RWPE2 (cell line): ENCODE data around the gene CPD.

Experiments
- ATAC-seq: fragments of 200-7000 bp; cut with Tn5 transposase; 3 replicates; pipeline ENCODE4 v1.9.1; 2021; ENCODE audit warnings: low read depth
- DNase-seq: peaks from one replicate; pipeline ENCODE4 v3.0.0-alpha.2; 2020; ENCODE audit warnings: low spot score
- H3K27ac ChIP-seq: fragments of 450-650 bp; 2 replicates; pipeline ENCODE4 v1.5.1; 2017; ENCODE audit warnings: mild to moderate bottlenecking; ENCODE audit not compliant: poor library complexity, severe bottlenecking
- H3K27me3 ChIP-seq: fragments of 250-450 bp; sonication (Bioruptor Pico); 2 replicates; pipeline ENCODE4 v1.5.1; 2021; ENCODE audit warnings: mild to moderate bottlenecking, moderate library complexity; ENCODE audit not compliant: insufficient read depth, poor library complexity, severe bottlenecking
- H3K36me3 ChIP-seq: fragments of 250-450 bp; sonication (Bioruptor Pico); 2 replicates; pipeline ENCODE4 v1.5.1; 2020; ENCODE audit warnings: low read depth, mild to moderate bottlenecking, moderate library complexity
- H3K4me1 ChIP-seq: fragments of 250-450 bp; sonication (Bioruptor Pico); 2 replicates; pipeline ENCODE4 v1.5.1; 2021; ENCODE audit warnings: mild to moderate bottlenecking, moderate library complexity; ENCODE audit not compliant: insufficient read depth, poor library complexity, severe bottlenecking
- H3K4me3 ChIP-seq: fragments of 250-450 bp; sonication (Bioruptor Pico); 2 replicates; pipeline ENCODE4 v1.5.1; 2021; ENCODE audit warnings: mild to moderate bottlenecking, moderate library complexity; ENCODE audit not compliant: severe bottlenecking
- H3K9me3 ChIP-seq: fragments of 250-450 bp; sonication (Bioruptor Pico); 2 replicates; pipeline ENCODE4 v1.5.1; 2021; ENCODE audit warnings: mild to moderate bottlenecking, moderate library complexity; ENCODE audit not compliant: severe bottlenecking
- TF ChIP-seq, protein P1 (sequence below): fragments of 450-650 bp; IDR thresholded peaks from one replicate; pipeline ENCODE4 v1.5.1; 2017; ENCODE audit warnings: mild to moderate bottlenecking, moderate library complexity; ENCODE audit not compliant: poor library complexity, severe bottlenecking

The CPD gene

DNA sequence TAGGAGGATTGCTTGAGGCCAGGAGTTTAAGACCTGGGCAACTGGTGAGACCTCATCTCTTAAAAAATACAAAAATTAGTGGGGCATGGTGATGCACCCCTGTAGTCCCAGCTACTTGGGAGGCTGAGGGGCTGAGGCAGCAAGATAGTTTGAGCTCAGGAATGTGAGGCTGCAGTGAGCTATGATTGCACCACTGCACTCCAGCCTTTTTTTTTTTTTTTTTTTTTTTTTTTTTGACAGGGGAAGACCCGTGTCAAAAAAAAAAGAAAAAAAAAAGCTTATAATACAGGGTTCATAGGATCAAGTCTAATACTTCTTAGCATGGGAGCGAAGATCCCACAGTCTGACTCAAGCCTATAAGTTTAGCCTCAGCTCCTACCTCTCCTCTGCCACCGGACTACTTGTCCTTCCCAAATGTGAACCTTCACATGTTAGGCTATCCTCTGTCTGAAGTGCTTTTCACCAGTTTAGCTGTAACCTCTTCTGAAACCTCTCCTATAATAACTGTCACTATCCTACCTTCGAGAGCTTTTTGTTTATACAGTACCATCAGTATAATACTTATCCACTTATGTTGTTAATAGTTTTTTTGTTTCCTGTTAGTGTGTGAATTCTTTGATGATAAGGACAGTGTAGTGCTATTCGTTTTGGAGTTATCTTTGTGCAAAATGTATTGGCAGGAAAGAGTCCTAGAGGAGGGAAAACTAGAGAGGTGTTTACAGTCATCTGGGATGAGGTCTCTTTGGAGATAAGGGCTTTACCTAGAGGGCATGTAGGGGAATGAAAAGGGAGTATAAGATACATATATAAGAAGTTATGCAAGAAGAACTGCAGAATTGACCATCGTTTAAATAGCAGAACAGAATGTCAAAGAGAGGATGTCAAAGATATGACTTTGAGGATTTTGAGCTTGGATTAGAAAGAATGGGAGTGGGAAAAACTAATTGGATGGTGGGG is 15.5 kb downstream of the CPD start:
- Histone ChIP-seq H3K27me3 (no peaks in the 10 kb centered on the region), H3K27ac (no peak overlapping the region)
- no peak for DNase-seq

DNA sequence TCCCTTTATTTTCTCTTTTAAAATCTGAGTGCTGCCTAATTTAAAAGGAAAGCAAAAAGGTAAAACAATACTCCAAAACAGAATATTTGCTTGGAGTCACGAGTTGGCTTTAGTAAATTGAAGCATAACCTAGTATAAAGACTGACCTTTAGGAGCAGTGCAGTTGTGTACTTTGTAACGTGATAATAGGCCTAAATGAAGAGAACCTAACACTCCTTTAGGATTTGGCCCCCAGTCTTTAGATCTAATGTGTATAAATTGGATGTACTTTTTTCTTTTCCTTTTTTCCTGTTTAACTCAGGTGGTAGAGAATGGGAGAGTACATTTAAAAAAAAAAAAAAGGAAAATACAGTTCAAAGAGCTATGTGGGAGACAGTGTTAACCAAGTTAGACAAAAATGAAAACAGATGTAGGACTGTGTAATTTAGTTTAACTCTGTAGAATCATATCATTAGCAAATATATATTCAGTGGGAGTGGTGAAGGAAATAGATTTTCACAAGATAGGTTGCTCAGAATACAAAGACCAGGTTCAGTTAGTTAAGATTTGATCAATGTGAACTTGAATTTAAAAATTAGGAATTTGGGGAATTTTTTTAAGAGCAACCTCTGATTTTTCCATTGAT is 16.8 kb downstream of the CPD start:
- Histone ChIP-seq H3K27ac (no peak overlapping the region), H3K9me3 (no peaks in the 10 kb centered on the region), H3K4me1 (no peaks in the 10 kb centered on the region), H3K36me3 (peaks cover 5% of the 10 kb centered on the region; the same call in 1 of the 2 replicates), H3K4me3 (no peak overlapping the region), H3K27me3 (no peaks in the 10 kb centered on the region)
- DNase-seq, result no peak
- ATAC-seq, result no peak
- TF ChIP-seq, protein P1, sequence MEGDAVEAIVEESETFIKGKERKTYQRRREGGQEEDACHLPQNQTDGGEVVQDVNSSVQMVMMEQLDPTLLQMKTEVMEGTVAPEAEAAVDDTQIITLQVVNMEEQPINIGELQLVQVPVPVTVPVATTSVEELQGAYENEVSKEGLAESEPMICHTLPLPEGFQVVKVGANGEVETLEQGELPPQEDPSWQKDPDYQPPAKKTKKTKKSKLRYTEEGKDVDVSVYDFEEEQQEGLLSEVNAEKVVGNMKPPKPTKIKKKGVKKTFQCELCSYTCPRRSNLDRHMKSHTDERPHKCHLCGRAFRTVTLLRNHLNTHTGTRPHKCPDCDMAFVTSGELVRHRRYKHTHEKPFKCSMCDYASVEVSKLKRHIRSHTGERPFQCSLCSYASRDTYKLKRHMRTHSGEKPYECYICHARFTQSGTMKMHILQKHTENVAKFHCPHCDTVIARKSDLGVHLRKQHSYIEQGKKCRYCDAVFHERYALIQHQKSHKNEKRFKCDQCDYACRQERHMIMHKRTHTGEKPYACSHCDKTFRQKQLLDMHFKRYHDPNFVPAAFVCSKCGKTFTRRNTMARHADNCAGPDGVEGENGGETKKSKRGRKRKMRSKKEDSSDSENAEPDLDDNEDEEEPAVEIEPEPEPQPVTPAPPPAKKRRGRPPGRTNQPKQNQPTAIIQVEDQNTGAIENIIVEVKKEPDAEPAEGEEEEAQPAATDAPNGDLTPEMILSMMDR, result no peak

More for the DNA sequence above, 15.5 kb downstream of the CPD start:
- Histone ChIP-seq H3K4me3 (no peak overlapping the region), H3K36me3 (peaks cover 5% of the 10 kb centered on the region; the same call in 1 of the 2 replicates), H3K4me1 (no peaks in the 10 kb centered on the region), H3K9me3 (no peaks in the 10 kb centered on the region)
- TF ChIP-seq, protein P1, result no peak
- ATAC-seq, result no peak

DNA sequence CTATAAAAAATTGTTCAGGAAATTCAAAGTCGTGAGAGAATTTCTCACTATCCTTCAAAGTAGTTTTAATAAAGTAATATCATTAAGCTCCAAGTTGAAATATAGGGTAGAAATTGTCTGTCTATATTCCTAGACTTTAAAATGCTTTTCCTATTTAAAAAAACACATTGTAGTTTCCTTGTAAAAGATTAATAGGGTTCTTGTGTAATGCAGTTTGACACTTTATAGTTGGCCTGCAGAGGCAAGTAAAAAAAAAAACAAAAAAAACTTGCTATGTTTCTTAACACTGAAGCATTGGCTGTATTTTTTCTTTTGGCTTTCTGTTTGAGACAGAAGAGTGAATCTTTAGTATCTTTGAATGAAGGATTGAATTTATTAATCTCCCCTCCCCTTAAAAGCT is 17.4 kb downstream of the CPD start:
- H3K27me3 ChIP-seq, result no peaks in the 10 kb centered on the region
- no peak overlapping the region for H3K27ac ChIP-seq
- H3K9me3 ChIP-seq, result no peaks in the 10 kb centered on the region
- no peak for ATAC-seq
- DNase-seq, result no peak
- no peaks in the 10 kb centered on the region for H3K4me1 ChIP-seq
- H3K36me3 ChIP-seq, result peaks cover 5% of the 10 kb centered on the region; the same call in 1 of the 2 replicates
- no peak overlapping the region for H3K4me3 ChIP-seq
- TF ChIP-seq, protein P1, result no peak

DNA sequence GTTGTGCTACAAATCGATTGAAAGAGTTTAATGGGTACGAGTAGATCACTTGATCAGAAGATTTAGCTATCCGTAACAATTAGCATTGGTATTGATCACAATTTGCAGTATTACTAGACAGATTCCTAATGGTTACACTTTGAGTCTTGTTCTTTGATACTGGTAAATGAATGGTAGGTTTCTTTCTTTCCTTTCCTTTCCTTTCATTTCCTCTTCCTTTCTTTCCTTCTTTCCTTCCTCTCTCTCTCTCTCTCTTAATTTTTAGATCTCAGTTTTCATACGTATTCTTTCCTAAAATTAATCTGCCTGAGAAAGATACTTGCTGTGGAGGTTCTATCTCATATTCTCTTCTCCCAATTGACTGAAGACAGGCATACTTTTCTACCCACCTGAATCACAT is 17.9 kb downstream of the CPD start:
- Histone ChIP-seq H3K27me3 (no peaks in the 10 kb centered on the region), H3K27ac (no peak overlapping the region), H3K4me3 (no peak overlapping the region), H3K9me3 (no peaks in the 10 kb centered on the region), H3K36me3 (peaks cover 2% of the 10 kb centered on the region; the same call in 1 of the 2 replicates), H3K4me1 (no peaks in the 10 kb centered on the region)
- TF ChIP-seq, protein P1, result no peak
- ATAC-seq (no peak), DNase-seq (no peak)
